Right lobe of liver (tissue), 6 donors: ENCODE results near the gene CYB561A3. TPM values are rescaled to one million over a fixed set of nuclear protein-coding genes. Genes with fewer than 3 reads are reported as not detected.

ENCODE experiments used
- ATAC-seq, 4 donors: fragments of 200-7000 bp; cut with Tn5 transposase; one replicate each; pipeline ENCODE4 v1.9.1; 2020; ENCODE audit warnings: mild to moderate bottlenecking in 4 of 4, moderate library complexity in 4 of 4
- DNase-seq, 3 donors: peaks; one replicate each; pipeline ENCODE4 v3.0.0-alpha.2; 2020
- H3K27ac ChIP-seq, 3 donors: fragments of 200-600 bp; one replicate each; pipeline ENCODE4 v1.8.0; 2022
- H3K27me3 ChIP-seq, 2 donors: fragments of 200-600 bp; one replicate each; pipeline ENCODE4 v1.8.0; 2022
- H3K36me3 ChIP-seq, 4 donors: fragments of 200-600 bp; sonication (generic) in 1 of 4; one replicate each; pipeline versions ENCODE4 v1.5.1 to v1.8.0; 2017 to 2022; ENCODE audit warnings: control low read depth in 1 of 4
- H3K4me1 ChIP-seq, 4 donors: fragments of 200-600 bp; sonication (generic) in 1 of 4; one replicate each; pipeline versions ENCODE4 v1.5.1 to v1.8.0; 2017 to 2022; ENCODE audit warnings: control low read depth in 1 of 4
- H3K4me3 ChIP-seq, 3 donors: fragments of 200-600 bp; one replicate each; pipeline ENCODE4 v1.8.0; 2022
- H3K9me3 ChIP-seq, 4 donors: fragments of 200-600 bp; sonication (generic) in 1 of 4; one replicate each; pipeline versions ENCODE4 v1.5.1 to v1.8.0; 2017 to 2022; ENCODE audit warnings: control low read depth in 1 of 4
- POLR2A ChIP-seq: fragments of 450-650 bp; IDR thresholded peaks from one replicate; pipeline ENCODE4 v1.6.1; 2017; ENCODE audit warnings: antibody characterized with exemption, mild to moderate bottlenecking
- WGBS: methylation state at CpG from one replicate; pipeline ENCODE4 v1.1.6; 2018; ENCODE audit warnings: low coverage, low lambda C conversion rate; ENCODE audit not compliant: insufficient coverage; ENCODE audit errors: missing lambda C conversion rate; 5-methylcytosine and 5-hydroxymethylcytosine counted together
- intact Hi-C, 2 donors: fragments of 100-400 bp; cut with DNase I; formaldehyde crosslinking; loops; one replicate each; pipeline versions ENCODE4 v1.11.2 to v1.14.1; 2022
- total RNA-seq, 6 experiments: library from RNA; depleted of rRNA in 2 of 6; stranded (reverse); fragments of >200 nt in 2 of 6; fragmentation: NEBNext Ultra II Directional in 3 of 6; extraction: Animal tissue kit (Norgen Biotek cat#: 25700) in 3 of 6; gene quantifications; one replicate each; pipeline versions ENCODE4 v1.1.0 to v1.2.4, GENCODE V29; 2016 to 2023
- TF ChIP-seq, protein P1 (sequence below), 4 donors: fragments of 200-600 bp in 3 of 4; fragments of 450-650 bp in 1 of 4; IDR thresholded peaks; one replicate each; pipeline versions ENCODE4 v1.5.1 to v1.8.0; 2016 to 2022; ENCODE audit warnings: antibody characterized with exemption in 4 of 4, mild to moderate bottlenecking in 2 of 4
- donor health status: DM: no; HTN: yes; CAD: no.
- donor health status: DM: no; HTN: no; CAD: no.
- donor health status: DM: no; HTN: no; CAD: no.
- donor health status: DM: no; HTN: yes; CAD: no.
- donor health status: DM: no; HTN: yes; CAD: no.

Gene CYB561A3
- total RNA-seq, 6 experiments from 2014 or later, result 25.6 to 41.8 (median 35.2) TPM

DNA sequence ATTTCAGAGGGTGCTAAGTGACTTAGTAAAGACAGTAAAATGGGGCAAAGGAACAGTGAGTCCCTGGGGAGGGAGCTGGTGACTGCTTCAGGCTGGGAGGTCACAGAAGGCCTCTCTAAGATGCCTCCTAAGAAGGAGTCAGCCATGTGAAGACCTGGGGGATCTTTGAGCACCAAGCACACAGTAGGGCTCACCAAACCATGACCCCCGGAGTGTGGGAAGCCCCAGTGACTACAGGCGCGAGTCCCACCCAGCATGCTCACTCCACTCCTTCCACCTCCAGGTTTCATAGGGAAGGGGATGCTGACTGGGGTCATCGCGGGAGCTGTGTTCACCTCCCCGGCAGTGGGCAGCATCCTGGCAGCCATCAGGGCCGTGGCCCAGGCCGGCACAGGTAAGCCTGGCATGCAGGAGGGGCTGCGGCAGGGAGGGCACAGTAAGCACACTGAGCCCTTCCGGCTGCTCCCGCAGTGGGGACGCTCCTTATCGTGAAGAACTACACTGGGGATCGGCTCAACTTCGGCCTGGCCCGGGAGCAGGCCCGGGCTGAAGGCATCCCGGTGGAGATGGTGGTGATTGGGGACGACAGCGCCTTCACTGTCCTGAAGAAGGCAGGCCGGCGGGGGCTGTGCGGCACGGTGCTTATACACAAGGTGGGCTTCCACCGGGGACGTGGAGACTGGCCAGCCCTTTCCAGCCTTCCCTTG is 22.7 kb downstream of the CYB561A3 start:
- Histone ChIP-seq H3K4me1 (peaks cover 0 to 24% (median 8%) of the 10 kb centered on the region in 4 donors), H3K27ac (no peak overlapping the region), H3K4me3 (no peak overlapping the region), H3K27me3 (no peaks in the 10 kb centered on the region), H3K9me3 (no peaks in the 10 kb centered on the region), H3K36me3 (peaks cover 0 to 49% (median 22%) of the 10 kb centered on the region in 4 donors)
- intact Hi-C loops, result loop anchor here (5.0 kb wide), 2 partner anchors 43 to 48 kb away; no protein-coding TSS in a partner anchor
- DNase-seq (no peak), ATAC-seq (no peak)
- TF ChIP-seq, protein P1, sequence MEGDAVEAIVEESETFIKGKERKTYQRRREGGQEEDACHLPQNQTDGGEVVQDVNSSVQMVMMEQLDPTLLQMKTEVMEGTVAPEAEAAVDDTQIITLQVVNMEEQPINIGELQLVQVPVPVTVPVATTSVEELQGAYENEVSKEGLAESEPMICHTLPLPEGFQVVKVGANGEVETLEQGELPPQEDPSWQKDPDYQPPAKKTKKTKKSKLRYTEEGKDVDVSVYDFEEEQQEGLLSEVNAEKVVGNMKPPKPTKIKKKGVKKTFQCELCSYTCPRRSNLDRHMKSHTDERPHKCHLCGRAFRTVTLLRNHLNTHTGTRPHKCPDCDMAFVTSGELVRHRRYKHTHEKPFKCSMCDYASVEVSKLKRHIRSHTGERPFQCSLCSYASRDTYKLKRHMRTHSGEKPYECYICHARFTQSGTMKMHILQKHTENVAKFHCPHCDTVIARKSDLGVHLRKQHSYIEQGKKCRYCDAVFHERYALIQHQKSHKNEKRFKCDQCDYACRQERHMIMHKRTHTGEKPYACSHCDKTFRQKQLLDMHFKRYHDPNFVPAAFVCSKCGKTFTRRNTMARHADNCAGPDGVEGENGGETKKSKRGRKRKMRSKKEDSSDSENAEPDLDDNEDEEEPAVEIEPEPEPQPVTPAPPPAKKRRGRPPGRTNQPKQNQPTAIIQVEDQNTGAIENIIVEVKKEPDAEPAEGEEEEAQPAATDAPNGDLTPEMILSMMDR (IDR thresholded peaks at IDR 0.05), result no peak
- TF ChIP-seq POLR2A, result no peak
- 60% methylated on average over 1 of the region's 26 CpGs for WGBS

DNA sequence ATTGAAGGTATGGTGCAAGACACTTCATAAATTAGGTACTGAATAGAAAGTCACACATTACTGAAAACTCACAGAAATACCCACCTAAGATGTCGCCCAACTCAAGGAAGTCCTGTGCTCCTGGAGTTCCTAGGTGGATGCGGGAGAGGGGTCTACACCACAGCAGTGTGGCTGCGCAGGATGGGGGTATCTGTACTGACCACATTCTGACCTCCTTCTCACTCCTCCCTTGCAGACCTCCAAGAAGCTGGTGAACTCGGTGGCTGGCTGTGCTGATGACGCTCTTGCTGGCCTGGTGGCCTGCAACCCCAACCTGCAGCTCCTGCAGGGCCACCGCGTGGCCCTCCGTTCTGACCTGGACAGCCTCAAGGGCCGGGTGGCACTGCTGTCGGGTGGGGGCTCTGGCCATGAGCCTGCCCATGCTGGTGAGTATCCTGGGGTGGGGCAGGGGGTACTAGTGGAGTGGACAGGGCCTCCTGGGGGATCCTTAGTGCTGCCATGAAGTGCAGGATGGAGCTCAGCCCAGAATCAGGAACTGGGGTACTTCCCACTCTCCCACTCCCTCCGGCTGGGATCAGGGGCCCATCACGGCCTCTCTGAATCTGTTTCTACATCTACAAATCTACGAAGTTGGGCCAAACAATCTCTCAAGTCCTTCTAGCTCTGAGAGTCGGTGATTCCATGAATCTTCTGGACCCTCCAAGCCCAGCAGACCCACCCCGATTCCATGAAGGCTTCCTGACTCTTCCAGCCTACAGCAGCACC is 23.8 kb downstream of the CYB561A3 start:
- H3K27me3 ChIP-seq, result no peaks in the 10 kb centered on the region
- no peak for DNase-seq

GRCh38 chr11:61336171-61336935 is 25.3 kb downstream of the CYB561A3 start:
- Histone ChIP-seq H3K27me3 (no peaks in the 10 kb centered on the region), H3K4me1 (peaks cover 0 to 37% (median 14%) of the 10 kb centered on the region in 4 donors), H3K27ac (peak overlapping the region in 2 of 3 donors; percentile 35 to 85), H3K36me3 (peaks cover 0 to 30% (median 11%) of the 10 kb centered on the region in 4 donors), H3K4me3 (peak overlapping the region in 1 of 3 donors; percentile 94), H3K9me3 (no peaks in the 10 kb centered on the region)
- WGBS, result 33% methylated on average over 5 of the region's 8 CpGs
- TF ChIP-seq, protein P1 (IDR thresholded peaks at IDR 0.05), result peak; percentile 99
- TF ChIP-seq POLR2A, result no peak
- intact Hi-C loops, result loop anchor here (5.0 kb wide), 2 partner anchors 46 to 51 kb away; no protein-coding TSS in a partner anchor
- DNase-seq, result peak; percentile 82 to 86 (median 84)
- peak; percentile 74 to 81 (median 76) for ATAC-seq

More for the DNA sequence above, 23.8 kb downstream of the CYB561A3 start:
- no peak overlapping the region for H3K4me3 ChIP-seq
- no peak for TF ChIP-seq POLR2A
- TF ChIP-seq, protein P1 (IDR thresholded peaks at IDR 0.05), result no peak
- intact Hi-C loops, result loop anchor here (5.0 kb wide), 2 partner anchors 44 to 49 kb away; no protein-coding TSS in a partner anchor
- 75% methylated on average over 4 of the region's 15 CpGs for WGBS
- no peaks in the 10 kb centered on the region for H3K9me3 ChIP-seq
- peaks cover 0 to 40% (median 17%) of the 10 kb centered on the region in 4 donors for H3K36me3 ChIP-seq
- H3K4me1 ChIP-seq, result peaks cover 0 to 28% (median 10%) of the 10 kb centered on the region in 4 donors
- H3K27ac ChIP-seq, result no peak overlapping the region
- ATAC-seq, result no peak

GRCh38 chr11:61335355-61335710 is 26.3 kb downstream of the CYB561A3 start:
- H3K27ac ChIP-seq, result peak overlapping the region in 2 of 3 donors; percentile 83 to 85
- ATAC-seq (no peak), DNase-seq (no peak)
- H3K36me3 ChIP-seq, result peaks cover 0 to 24% (median 11%) of the 10 kb centered on the region in 4 donors
- H3K9me3 ChIP-seq, result no peaks in the 10 kb centered on the region
- WGBS, result 43% methylated on average over 1 of the region's 1 CpG
- peaks cover 0 to 42% (median 15%) of the 10 kb centered on the region in 4 donors for H3K4me1 ChIP-seq
- intact Hi-C loops, result loop anchor here (5.0 kb wide), 2 partner anchors 47 to 52 kb away; no protein-coding TSS in a partner anchor
- no peaks in the 10 kb centered on the region for H3K27me3 ChIP-seq
- H3K4me3 ChIP-seq, result peak overlapping the region in 2 of 3 donors; percentile 50 to 94
- no peak for TF ChIP-seq POLR2A
- TF ChIP-seq, protein P1 (IDR thresholded peaks at IDR 0.05), result no peak
